ES-I3 (cell line): ENCODE data around the gene SEMA5B.

Source experiments
- H3K36me3 ChIP-seq: 2 replicates; pipeline ENCODE4 v1.6.1; 2013; ENCODE audit warnings: mild to moderate bottlenecking, low read length, control low read depth, moderate library complexity; ENCODE audit not compliant: insufficient read depth
- H3K4me1 ChIP-seq: 2 replicates; pipeline ENCODE4 v1.6.1; 2013; ENCODE audit warnings: mild to moderate bottlenecking, control low read depth, low read length; ENCODE audit not compliant: insufficient read depth
- H3K9ac ChIP-seq: 2 replicates; pipeline ENCODE4 v1.6.1; 2013; ENCODE audit warnings: low read depth, mild to moderate bottlenecking, low read length, moderate library complexity
- H3K9me3 ChIP-seq: 2 replicates; pipeline ENCODE4 v1.6.1; 2013; ENCODE audit warnings: mild to moderate bottlenecking, low read length, moderate library complexity; ENCODE audit not compliant: control insufficient read depth, insufficient read depth

SEMA5B gene

GRCh38 chr3:123027292-123028232 lies at the start of gene SEMA5B:
Gene SEMA5B (minus strand): TSS chr3:123027763. CDS start chr3:122961263, 66,500 bp downstream.
- Histone ChIP-seq H3K9ac (peak within 1 kb of the TSS; percentile 47), H3K36me3 (no peaks in the 10 kb centered on the region), H3K4me1 (0 out of 2 replicates have a peak, but pooled peaks cover 2% of the 10 kb centered on the region), H3K9me3 (no peaks in the 10 kb centered on the region)

- Histone ChIP-seq H3K36me3 (no peaks in the 10 kb centered on the region), H3K9ac (no peak overlapping the region), H3K9me3 (no peaks in the 10 kb centered on the region), H3K4me1 (peaks cover 4% of the 10 kb centered on the region; the same call in 1 of the 2 replicates)
Observed at GRCh38 chr3:123076496-123077418, 49.2 kb upstream of the SEMA5B start.

GRCh38 chr3:123076112-123076495 lies 48.5 kb upstream of the SEMA5B start:
- no peaks in the 10 kb centered on the region for H3K9me3 ChIP-seq
- peaks cover 4% of the 10 kb centered on the region; the same call in 1 of the 2 replicates for H3K4me1 ChIP-seq
- H3K9ac ChIP-seq = no peak overlapping the region
- no peaks in the 10 kb centered on the region for H3K36me3 ChIP-seq

GRCh38 chr3:123075359-123075758 lies 47.8 kb upstream of the SEMA5B start:
- no peaks in the 10 kb centered on the region for H3K36me3 ChIP-seq
- H3K9me3 ChIP-seq = no peaks in the 10 kb centered on the region
- H3K9ac ChIP-seq = no peak overlapping the region
- peaks cover 4% of the 10 kb centered on the region; the same call in 1 of the 2 replicates for H3K4me1 ChIP-seq

GRCh38 chr3:123072564-123072963 lies 45.0 kb upstream of the SEMA5B start:
- Histone ChIP-seq H3K9me3 (no peaks in the 10 kb centered on the region), H3K36me3 (no peaks in the 10 kb centered on the region), H3K9ac (no peak overlapping the region), H3K4me1 (peaks cover 4% of the 10 kb centered on the region; the same call in 1 of the 2 replicates)

GRCh38 chr3:123072152-123072551 lies 44.6 kb upstream of the SEMA5B start:
- peaks cover 4% of the 10 kb centered on the region; the same call in 1 of the 2 replicates for H3K4me1 ChIP-seq

GRCh38 chr3:123071581-123071980 lies 44.0 kb upstream of the SEMA5B start:
- peaks cover 4% of the 10 kb centered on the region; the same call in 1 of the 2 replicates for H3K4me1 ChIP-seq

More at GRCh38 chr3:123072152-123072551, 44.6 kb upstream of the SEMA5B start:
- no peaks in the 10 kb centered on the region for H3K9me3 ChIP-seq
- H3K36me3 ChIP-seq = no peaks in the 10 kb centered on the region
- H3K9ac ChIP-seq = no peak overlapping the region

GRCh38 chr3:123071146-123071545 lies 43.6 kb upstream of the SEMA5B start:
- H3K9ac ChIP-seq = no peak overlapping the region
- no peaks in the 10 kb centered on the region for H3K36me3 ChIP-seq
- H3K4me1 ChIP-seq = peaks cover 4% of the 10 kb centered on the region; the same call in 1 of the 2 replicates
- H3K9me3 ChIP-seq = no peaks in the 10 kb centered on the region

More at GRCh38 chr3:123071581-123071980, 44.0 kb upstream of the SEMA5B start:
- no peaks in the 10 kb centered on the region for H3K9me3 ChIP-seq
- H3K9ac ChIP-seq = no peak overlapping the region
- H3K36me3 ChIP-seq = no peaks in the 10 kb centered on the region

- peaks cover 4% of the 10 kb centered on the region; the same call in 1 of the 2 replicates for H3K4me1 ChIP-seq
- no peak overlapping the region for H3K9ac ChIP-seq
- no peaks in the 10 kb centered on the region for H3K36me3 ChIP-seq
- no peaks in the 10 kb centered on the region for H3K9me3 ChIP-seq
Observed at GRCh38 chr3:123070510-123070909, 42.9 kb upstream of the SEMA5B start.

GRCh38 chr3:123068601-123069381 lies 41.2 kb upstream of the SEMA5B start:
- Histone ChIP-seq H3K36me3 (no peaks in the 10 kb centered on the region), H3K4me1 (no peaks in the 10 kb centered on the region; the same call in 1 of the 2 replicates), H3K9me3 (no peaks in the 10 kb centered on the region), H3K9ac (peak overlapping the region; percentile 54)

- Histone ChIP-seq H3K9me3 (no peaks in the 10 kb centered on the region), H3K4me1 (no peaks in the 10 kb centered on the region; the same call in 1 of the 2 replicates), H3K9ac (peak overlapping the region; percentile 54), H3K36me3 (no peaks in the 10 kb centered on the region)
Observed at GRCh38 chr3:123067689-123068600, 40.4 kb upstream of the SEMA5B start.

GRCh38 chr3:123066896-123067688 lies 39.5 kb upstream of the SEMA5B start, which contains the start of gene PDIA5:
Gene PDIA5 (plus strand): TSS chr3:123067025. CDS start chr3:123067165, 140 bp downstream.
- H3K4me1 ChIP-seq = no peaks in the 10 kb centered on the region; the same call in 1 of the 2 replicates
- H3K36me3 ChIP-seq = no peaks in the 10 kb centered on the region
- H3K9me3 ChIP-seq = no peaks in the 10 kb centered on the region
- H3K9ac ChIP-seq = peak within 1 kb of the TSS; percentile 54
